NCI-H1436 treated with DMSO at 0.1 percent for 48 hours (cell line): ENCODE data around the gene MAPK7.

ENCODE experiments used
- DNase-seq: peaks from one replicate; lab custom pipeline; 2025; lab: John Stamatoyannopoulos, UW

The MAPK7 gene

GRCh38 chr17:19381361-19381740, 3.1 kb downstream of the MAPK7 start:
- no peak for DNase-seq

GRCh38 chr17:19381741-19382444, 3.6 kb downstream of the MAPK7 start:
- no peak for DNase-seq

GRCh38 chr17:19382531-19383444, 4.5 kb downstream of the MAPK7 start:
- no peak for DNase-seq

- no peak for DNase-seq
These were observed 5.6 kb downstream of the MAPK7 start for GRCh38 chr17:19383681-19384470.

GRCh38 chr17:19384723-19385391, 6.6 kb downstream of the MAPK7 start:
- DNase-seq: no peak

GRCh38 chr17:19385521-19385983, 7.3 kb downstream of the MAPK7 start:
- DNase-seq: no peak

- peak; percentile 26 for DNase-seq
These were observed 8.0 kb downstream of the MAPK7 start for GRCh38 chr17:19386051-19386929.

- DNase-seq: peak; percentile 67
These were observed 8.9 kb downstream of the MAPK7 start, which contains the start of gene MFAP4 for GRCh38 chr17:19386974-19387920. TSS of gene MFAP4 (minus strand) at chr17:19387190. CDS start at chr17:19387155, 35 bp downstream.

GRCh38 chr17:19387921-19388521, 9.7 kb downstream of the MAPK7 start:
- no peak for DNase-seq

GRCh38 chr17:19388791-19389785, 10.8 kb downstream of the MAPK7 start:
- no peak for DNase-seq

- DNase-seq: no peak
These were observed 12.7 kb downstream of the MAPK7 start for GRCh38 chr17:19390951-19391350.

GRCh38 chr17:19391432-19391831, 13.1 kb downstream of the MAPK7 start:
- DNase-seq: no peak

GRCh38 chr17:19392303-19392702, 14.0 kb downstream of the MAPK7 start:
- no peak for DNase-seq

GRCh38 chr17:19397556-19398041, 19.3 kb downstream of the MAPK7 start:
- DNase-seq: no peak

- DNase-seq: no peak
These were observed 20.2 kb downstream of the MAPK7 start for GRCh38 chr17:19398301-19399181.

- DNase-seq: no peak
These were observed 21.6 kb downstream of the MAPK7 start for GRCh38 chr17:19399750-19400450.
